ENCODE data around the gene HOXA13.

- TF ChIP-seq, protein P1, sequence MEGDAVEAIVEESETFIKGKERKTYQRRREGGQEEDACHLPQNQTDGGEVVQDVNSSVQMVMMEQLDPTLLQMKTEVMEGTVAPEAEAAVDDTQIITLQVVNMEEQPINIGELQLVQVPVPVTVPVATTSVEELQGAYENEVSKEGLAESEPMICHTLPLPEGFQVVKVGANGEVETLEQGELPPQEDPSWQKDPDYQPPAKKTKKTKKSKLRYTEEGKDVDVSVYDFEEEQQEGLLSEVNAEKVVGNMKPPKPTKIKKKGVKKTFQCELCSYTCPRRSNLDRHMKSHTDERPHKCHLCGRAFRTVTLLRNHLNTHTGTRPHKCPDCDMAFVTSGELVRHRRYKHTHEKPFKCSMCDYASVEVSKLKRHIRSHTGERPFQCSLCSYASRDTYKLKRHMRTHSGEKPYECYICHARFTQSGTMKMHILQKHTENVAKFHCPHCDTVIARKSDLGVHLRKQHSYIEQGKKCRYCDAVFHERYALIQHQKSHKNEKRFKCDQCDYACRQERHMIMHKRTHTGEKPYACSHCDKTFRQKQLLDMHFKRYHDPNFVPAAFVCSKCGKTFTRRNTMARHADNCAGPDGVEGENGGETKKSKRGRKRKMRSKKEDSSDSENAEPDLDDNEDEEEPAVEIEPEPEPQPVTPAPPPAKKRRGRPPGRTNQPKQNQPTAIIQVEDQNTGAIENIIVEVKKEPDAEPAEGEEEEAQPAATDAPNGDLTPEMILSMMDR (optimal IDR thresholded peaks at IDR 0.05 in 1 of 3, IDR thresholded peaks at IDR 0.05 in 1 of 3, conservative IDR thresholded peaks at IDR 0.05 in 1 of 3; ENCODE audit: extremely low read depth in 1 of 3, insufficient read depth in 2 of 3, low read length in 3 of 3) = no peak
- TF ChIP-seq EZH2 (IDR thresholded peaks at IDR 0.05; ENCODE audit: low read length) = no peak
These were observed 30.0 kb downstream of the HOXA13 start for GRCh38 chr7:27169658-27170425.

Measured in keratinocyte (primary cell).